ENCODE data around the gene GARS1.
"Not testable (repeated sequence)": the region's sequence is repeated elsewhere in the genome, so short reads cannot be mapped to it uniquely, and the experiment has no call there.

GARS1 gene

GRCh38 chr7:30566596-30566995 lies 28.1 kb upstream of the GARS1 start:
- H3K36me3 ChIP-seq (ENCODE audit: control insufficient read depth in 2 of 2, insufficient read depth in 1 of 2, low read length in 2 of 2) = no peaks in the 10 kb centered on the region; a peak in 1 of 3 replicates
- no peak for TF ChIP-seq REST (tag by site-specific recombination; IDR thresholded peaks at IDR 0.05)
- TF ChIP-seq BCL11B (tag by site-specific recombination; IDR thresholded peaks at IDR 0.05; ENCODE audit: low read depth) = no peak
- TF ChIP-seq ZNF24 (tag by site-specific recombination; IDR thresholded peaks at IDR 0.05) = no peak
- no peak for TF ChIP-seq ZBTB26 (tag by site-specific recombination; optimal IDR thresholded peaks at IDR 0.05)
- TF ChIP-seq ZNF701 (tag by site-specific recombination; IDR thresholded peaks at IDR 0.05) = no peak
- H3K27ac ChIP-seq (ENCODE audit: extremely low read depth, low read depth, low read length) = no peak overlapping the region
- H3K4me3 ChIP-seq (ENCODE audit: low read depth, low read length) = no peak overlapping the region
- H3K9me3 ChIP-seq (ENCODE audit: control insufficient read depth, insufficient read depth, low read depth, low read length) = no peaks in the 10 kb centered on the region
- POLR2A ChIA-PET = no interaction called here
- H3K4me1 ChIP-seq (ENCODE audit: control insufficient read depth, insufficient read depth, low read length) = peaks cover 4% of the 10 kb centered on the region
- CTCF ChIA-PET = interaction anchor here (1.2 to 8.0 kb wide), 5 partner anchors 9 to 291 kb away, joined by 3 to 167 read pairs (median 39); no protein-coding TSS in a partner anchor

- TF ChIP-seq ZNF174 (tag by site-specific recombination; IDR thresholded peaks at IDR 0.05) (no peak), EGR2 (tag by site-specific recombination; IDR thresholded peaks at IDR 0.05; ENCODE audit: low read depth) (peak; percentile 16; the same call in 1 of the 2 replicates)
- H3K4me1 ChIP-seq (ENCODE audit: control insufficient read depth, insufficient read depth, low read length) = peaks cover 4% of the 10 kb centered on the region
- no peaks in the 10 kb centered on the region; a peak in 1 of 3 replicates for H3K36me3 ChIP-seq (ENCODE audit: control insufficient read depth in 2 of 2, insufficient read depth in 1 of 2, low read length in 2 of 2)
- no peaks in the 10 kb centered on the region for H3K9me3 ChIP-seq (ENCODE audit: control insufficient read depth, insufficient read depth, low read depth, low read length)
- ChIA-PET CTCF (interaction anchor here (8.0 kb wide), 1 partner anchor 292 kb away, joined by 86 read pairs; no protein-coding TSS in a partner anchor), POLR2A (no interaction called here)
- no peak overlapping the region for H3K4me3 ChIP-seq (ENCODE audit: low read depth, low read length)
- no peak overlapping the region for H3K27ac ChIP-seq (ENCODE audit: extremely low read depth, low read depth, low read length)
Measured at GRCh38 chr7:30567081-30567480, 27.6 kb upstream of the GARS1 start.

GRCh38 chr7:30570238-30570637 lies 24.4 kb upstream of the GARS1 start:
- H3K27ac ChIP-seq (ENCODE audit: extremely low read depth, low read depth, low read length); POLR2A ChIA-PET; H3K9me3 ChIP-seq (ENCODE audit: control insufficient read depth, insufficient read depth, low read depth, low read length); H3K4me3 ChIP-seq (ENCODE audit: low read depth, low read length); H3K4me1 ChIP-seq (ENCODE audit: control insufficient read depth, insufficient read depth, low read length); H3K36me3 ChIP-seq (ENCODE audit: control insufficient read depth in 2 of 2, insufficient read depth in 1 of 2, low read length in 2 of 2): not testable (repeated sequence)
- CTCF ChIA-PET = interaction anchor here (0.6 to 1.6 kb wide), 6 partner anchors 11 to 174 kb away, joined by 3 to 8 read pairs (median 3); no protein-coding TSS in a partner anchor

- Histone ChIP-seq H3K36me3 (ENCODE audit: control insufficient read depth in 2 of 2, insufficient read depth in 1 of 2, low read length in 2 of 2) (peaks cover 0 to 5% of the 10 kb centered on the region in 2 experiments; a peak in 2 of 3 replicates), H3K9me3 (ENCODE audit: control insufficient read depth, insufficient read depth, low read depth, low read length) (no peaks in the 10 kb centered on the region), H3K27ac (ENCODE audit: extremely low read depth, low read depth, low read length) (no peak overlapping the region), H3K4me3 (ENCODE audit: low read depth, low read length) (no peak overlapping the region), H3K4me1 (ENCODE audit: control insufficient read depth, insufficient read depth, low read length) (no peaks in the 10 kb centered on the region)
- TF ChIP-seq ZBTB8A (tag by site-specific recombination; IDR thresholded peaks at IDR 0.05) = no peak
- no peak for TF ChIP-seq ZNF585B (tag by site-specific recombination; IDR thresholded peaks at IDR 0.05)
- TF ChIP-seq ZSCAN18 (tag by site-specific recombination; IDR thresholded peaks at IDR 0.05) = no peak
- ChIA-PET CTCF (no interaction called here), POLR2A (no interaction called here)
Measured at GRCh38 chr7:30572212-30572841, 22.4 kb upstream of the GARS1 start.
